OCI-LY3 (cell line): ENCODE measurements around the gene PSMD5.

Experiments used
- H2AFZ ChIP-seq: fragments of 200-600, 300-600 bp; shearing (Covaris generic); 2 replicates; pipeline ENCODE4 v1.6.0; 2014; ENCODE audit warnings: antibody characterized with exemption, low read depth, low read length
- H3K27ac ChIP-seq: fragments of 200-600, 300-600 bp; sonication (generic); 2 replicates; pipeline ENCODE4 v1.5.1; 2014; ENCODE audit warnings: mild to moderate bottlenecking, low read length, moderate library complexity, mixed read lengths
- H3K27me3 ChIP-seq: fragments of 200-600, 300-600 bp; sonication (generic); 2 replicates; pipeline ENCODE4 v1.6.1; 2014; ENCODE audit warnings: low read depth, low read length, mixed read lengths
- H3K36me3 ChIP-seq: fragments of 200-600, 300-600 bp; sonication (generic); replicated peaks from 2 replicates; pipeline ENCODE3; 2014; ENCODE audit warnings: low read depth, low read length, mixed read lengths
- H3K4me1 ChIP-seq: fragments of 300-600, 200-600 bp; sonication (generic); 2 replicates; pipeline ENCODE4 v1.6.1; 2014; ENCODE audit warnings: low read length, mixed read lengths
- H3K4me2 ChIP-seq: fragments of 200-600, 300-600 bp; sonication (generic); 2 replicates; pipeline ENCODE4 v1.6.1; 2014; ENCODE audit warnings: low read length, mixed read lengths
- H3K4me3 ChIP-seq: fragments of 300-600, 200-600 bp; sonication (generic); 2 replicates; pipeline ENCODE4 v1.5.1; 2014; ENCODE audit warnings: antibody characterized with exemption, mild to moderate bottlenecking, low read length, moderate library complexity
- H3K79me2 ChIP-seq: fragments of 300-600, 200-600 bp; shearing (Covaris generic); 2 replicates; pipeline ENCODE4 v1.6.1; 2014; ENCODE audit warnings: mild to moderate bottlenecking, low read length, mixed read lengths
- H3K9ac ChIP-seq: fragments of 300-600, 200-600 bp; shearing (Covaris generic); 2 replicates; pipeline ENCODE4 v1.6.0; 2014; ENCODE audit warnings: mild to moderate bottlenecking, low read length, moderate library complexity
- H3K9me3 ChIP-seq: fragments of 200-600, 300-600 bp; shearing (Covaris generic); 2 replicates; pipeline ENCODE4 v1.6.1; 2014; ENCODE audit warnings: low read length, mixed read lengths; ENCODE audit not compliant: insufficient read depth
- H4K20me1 ChIP-seq: fragments of 200-600, 300-600 bp; sonication (generic); 2 replicates; pipeline ENCODE4 v1.6.1; 2016; ENCODE audit warnings: low read length, mixed read lengths; ENCODE audit not compliant: insufficient read depth
- EZH2phosphoT487 ChIP-seq: fragments of 200-600 bp; shearing (Covaris generic); IDR thresholded peaks from 2 replicates; pipeline ENCODE4 v1.6.1; 2018; ENCODE audit warnings: antibody characterized with exemption, mixed run types, low read depth
- TF ChIP-seq, protein P1 (sequence below): fragments of 200-600, 300-600 bp; sonication (generic); IDR thresholded peaks from 2 replicates; pipeline ENCODE4 v1.5.1; 2014; ENCODE audit warnings: antibody characterized with exemption, low read length, low read depth

Gene PSMD5

GRCh38 chr9:120879446-120879845 is 36.7 kb upstream of the PSMD5 start:
- Histone ChIP-seq H3K9me3 (no peaks in the 10 kb centered on the region), H3K27ac (no peak overlapping the region), H3K4me3 (no peak overlapping the region), H2AFZ (no peak overlapping the region), H3K9ac (no peak overlapping the region), H3K36me3 (peaks cover 5% of the 10 kb centered on the region), H3K4me1 (peaks cover 38% of the 10 kb centered on the region), H3K27me3 (no peaks in the 10 kb centered on the region), H3K79me2 (peaks cover 34% of the 10 kb centered on the region), H4K20me1 (no peaks in the 10 kb centered on the region), H3K4me2 (peak overlapping the region; percentile 100)
- TF ChIP-seq EZH2phosphoT487, result no peak
- TF ChIP-seq, protein P1, sequence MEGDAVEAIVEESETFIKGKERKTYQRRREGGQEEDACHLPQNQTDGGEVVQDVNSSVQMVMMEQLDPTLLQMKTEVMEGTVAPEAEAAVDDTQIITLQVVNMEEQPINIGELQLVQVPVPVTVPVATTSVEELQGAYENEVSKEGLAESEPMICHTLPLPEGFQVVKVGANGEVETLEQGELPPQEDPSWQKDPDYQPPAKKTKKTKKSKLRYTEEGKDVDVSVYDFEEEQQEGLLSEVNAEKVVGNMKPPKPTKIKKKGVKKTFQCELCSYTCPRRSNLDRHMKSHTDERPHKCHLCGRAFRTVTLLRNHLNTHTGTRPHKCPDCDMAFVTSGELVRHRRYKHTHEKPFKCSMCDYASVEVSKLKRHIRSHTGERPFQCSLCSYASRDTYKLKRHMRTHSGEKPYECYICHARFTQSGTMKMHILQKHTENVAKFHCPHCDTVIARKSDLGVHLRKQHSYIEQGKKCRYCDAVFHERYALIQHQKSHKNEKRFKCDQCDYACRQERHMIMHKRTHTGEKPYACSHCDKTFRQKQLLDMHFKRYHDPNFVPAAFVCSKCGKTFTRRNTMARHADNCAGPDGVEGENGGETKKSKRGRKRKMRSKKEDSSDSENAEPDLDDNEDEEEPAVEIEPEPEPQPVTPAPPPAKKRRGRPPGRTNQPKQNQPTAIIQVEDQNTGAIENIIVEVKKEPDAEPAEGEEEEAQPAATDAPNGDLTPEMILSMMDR, result no peak

DNA sequence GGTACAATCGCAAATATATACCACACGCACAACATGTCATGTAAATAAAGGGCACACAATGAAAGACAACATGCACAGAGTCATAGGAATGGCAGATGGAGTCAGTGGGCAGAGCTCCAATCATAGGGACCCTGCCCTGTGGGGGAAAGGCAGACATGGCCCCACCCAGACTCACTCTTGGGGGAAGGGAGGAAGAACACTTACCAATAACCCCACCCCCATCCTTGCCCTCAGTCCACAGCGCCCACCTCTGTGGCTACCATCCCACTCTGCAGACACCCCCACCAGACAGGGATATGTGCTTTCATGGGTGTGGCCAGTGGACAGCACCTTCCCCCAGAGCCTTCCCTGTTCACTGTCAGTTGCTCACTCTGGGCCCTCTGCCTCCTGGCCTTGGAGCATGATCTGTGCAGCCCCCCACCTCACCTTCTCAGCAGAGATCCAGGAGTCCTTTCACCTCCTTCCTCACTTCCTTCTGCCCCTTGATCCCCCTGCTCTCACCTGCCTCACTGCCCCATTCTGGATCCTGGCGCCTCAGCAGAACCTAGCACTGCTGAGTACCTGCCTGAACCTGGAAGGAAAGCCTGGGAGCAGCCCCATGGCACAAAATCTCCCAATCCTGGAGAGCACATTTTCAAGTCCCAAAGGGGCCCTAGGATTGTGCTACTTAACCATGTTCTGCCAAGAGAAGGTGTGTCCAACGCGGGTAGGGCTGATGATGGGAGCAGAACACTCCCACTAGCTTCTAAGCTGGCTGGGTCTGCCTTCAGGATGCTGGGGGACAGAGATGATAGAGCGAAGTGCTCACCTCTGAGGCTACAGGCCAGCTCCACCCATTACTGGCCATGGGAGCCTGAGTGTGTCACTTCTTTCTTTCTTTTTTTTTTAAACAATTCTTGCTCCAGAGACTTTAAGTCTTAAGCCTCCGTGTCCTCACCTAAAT is 35.7 kb upstream of the PSMD5 start:
- peak overlapping the region; percentile 100 for H3K4me2 ChIP-seq
- peak overlapping the region; percentile 85 for H3K4me3 ChIP-seq
- TF ChIP-seq, protein P1, result no peak
- TF ChIP-seq EZH2phosphoT487, result no peak
- peaks cover 38% of the 10 kb centered on the region for H3K4me1 ChIP-seq
- peaks cover 34% of the 10 kb centered on the region for H3K79me2 ChIP-seq
- no peaks in the 10 kb centered on the region for H3K27me3 ChIP-seq
- H3K27ac ChIP-seq, result peak overlapping the region; percentile 81
- no peaks in the 10 kb centered on the region for H4K20me1 ChIP-seq
- peak overlapping the region; percentile 98 for H3K9ac ChIP-seq
- no peaks in the 10 kb centered on the region for H3K9me3 ChIP-seq
- H2AFZ ChIP-seq, result no peak overlapping the region
- H3K36me3 ChIP-seq, result peaks cover 15% of the 10 kb centered on the region

- peak overlapping the region; percentile 81 for H3K27ac ChIP-seq
- no peaks in the 10 kb centered on the region for H3K9me3 ChIP-seq
- peaks cover 34% of the 10 kb centered on the region for H3K79me2 ChIP-seq
- H4K20me1 ChIP-seq, result no peaks in the 10 kb centered on the region
- peak overlapping the region; percentile 100 for H3K4me2 ChIP-seq
- no peak for TF ChIP-seq EZH2phosphoT487
- TF ChIP-seq, protein P1, result peak; percentile 12; the same call in 1 of the 2 replicates
- no peaks in the 10 kb centered on the region for H3K27me3 ChIP-seq
- H3K36me3 ChIP-seq, result peaks cover 21% of the 10 kb centered on the region
- H3K9ac ChIP-seq, result peak overlapping the region; percentile 98
- H2AFZ ChIP-seq, result peak overlapping the region; percentile 37; the same call in 1 of the 2 replicates
- H3K4me3 ChIP-seq, result peak overlapping the region; percentile 85
- H3K4me1 ChIP-seq, result peaks cover 38% of the 10 kb centered on the region
Observed at GRCh38 chr9:120877276-120878034, 34.7 kb upstream of the PSMD5 start.

DNA sequence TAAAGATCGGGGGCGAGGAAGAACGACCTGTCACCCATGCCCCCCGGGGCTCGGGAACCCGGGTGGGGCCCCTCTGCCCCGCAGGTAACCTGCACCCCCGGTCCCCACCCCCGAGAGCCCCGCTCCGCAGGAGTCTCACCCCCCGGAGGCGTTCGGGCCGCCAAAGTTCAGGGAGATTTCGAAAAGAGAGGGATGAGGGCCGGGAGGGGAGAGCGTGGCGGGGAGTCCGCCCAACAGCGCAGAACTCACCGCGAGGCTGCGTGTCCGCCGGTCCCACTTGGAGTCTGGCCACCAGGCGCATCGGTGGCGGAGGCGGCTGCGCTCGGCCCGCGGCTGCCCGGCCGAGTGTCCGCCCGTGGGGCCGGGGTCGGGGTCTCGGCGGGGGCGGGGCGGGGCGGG is 34.1 kb upstream of the PSMD5 start, which contains the start of gene PHF19:
TSS of gene PHF19 (minus strand) at position 347 of the 399 bp plus-strand sequence. CDS start 2,447 bp downstream, outside the sequence.
- peak within 1 kb of the TSS; percentile 89 for H3K27ac ChIP-seq
- H3K27me3 ChIP-seq, result no peaks in the 10 kb centered on the region
- no peaks in the 10 kb centered on the region for H3K9me3 ChIP-seq
- peaks cover 34% of the 10 kb centered on the region for H3K79me2 ChIP-seq
- H4K20me1 ChIP-seq, result no peaks in the 10 kb centered on the region
- H3K4me1 ChIP-seq, result peaks cover 38% of the 10 kb centered on the region
- peak within 1 kb of the TSS; percentile 37; the same call in 1 of the 2 replicates for H2AFZ ChIP-seq
- H3K4me2 ChIP-seq, result peak within 1 kb of the TSS; percentile 100
- no peak for TF ChIP-seq EZH2phosphoT487
- TF ChIP-seq, protein P1, result no peak
- H3K9ac ChIP-seq, result peak within 1 kb of the TSS; percentile 98
- H3K36me3 ChIP-seq, result peaks cover 24% of the 10 kb centered on the region
- peak within 1 kb of the TSS; percentile 95 for H3K4me3 ChIP-seq
